Smooth muscle cell (in vitro differentiated cells): Measurements from ENCODE around the gene MRPS31. TPM values are rescaled to one million over a fixed set of nuclear protein-coding genes. Genes with fewer than 3 reads are reported as not detected.

ENCODE experiments used
- DNase-seq: peaks from one replicate; lab custom pipeline; 2025; ENCODE audit not compliant: unreplicated experiment; lab: John Stamatoyannopoulos, UW
- H2AFZ ChIP-seq: fragments of 200-600 bp; sonication (generic); 2 replicates; pipeline ENCODE4 v1.6.0; 2016; ENCODE audit warnings: antibody characterized with exemption, low read depth, mild to moderate bottlenecking
- H3F3A ChIP-seq: fragments of 200-600 bp; sonication (generic); 2 replicates; pipeline ENCODE4 v1.6.0; 2017; ENCODE audit warnings: antibody characterized with exemption, low read depth
- H3K27ac ChIP-seq: fragments of 200-600 bp; sonication (generic); 2 replicates; pipeline ENCODE4 v1.5.1; 2016; ENCODE audit warnings: low read depth, mild to moderate bottlenecking
- H3K27me3 ChIP-seq: fragments of 200-600 bp; sonication (generic); 2 replicates; pipeline ENCODE4 v1.6.1; 2016; ENCODE audit warnings: low read depth, mild to moderate bottlenecking
- H3K36me3 ChIP-seq: fragments of 200-600 bp; sonication (generic); 2 replicates; pipeline ENCODE4 v1.5.1; 2016; ENCODE audit warnings: low read depth
- H3K4me1 ChIP-seq: fragments of 200-600 bp; sonication (generic); 2 replicates; pipeline ENCODE4 v1.5.1; 2016; ENCODE audit warnings: low read depth
- H3K4me2 ChIP-seq: fragments of 200-600 bp; sonication (generic); 2 replicates; pipeline ENCODE4 v1.6.0; 2016; ENCODE audit warnings: mild to moderate bottlenecking
- H3K4me3 ChIP-seq: fragments of 200-600 bp; sonication (generic); 2 replicates; pipeline ENCODE4 v1.5.1; 2016; ENCODE audit warnings: mild to moderate bottlenecking
- H3K79me2 ChIP-seq: fragments of 200-600 bp; sonication (generic); 2 replicates; pipeline ENCODE4 v1.6.0; 2016; ENCODE audit warnings: low read depth, mild to moderate bottlenecking
- H3K9ac ChIP-seq: fragments of 200-600 bp; sonication (generic); 2 replicates; pipeline ENCODE4 v1.6.0; 2016; ENCODE audit warnings: low read depth
- H3K9me3 ChIP-seq: fragments of 200-600 bp; sonication (generic); replicated peaks from 2 replicates; pipeline ENCODE4 v1.5.1; 2016; ENCODE audit warnings: low read depth
- H4K20me1 ChIP-seq: fragments of 200-600 bp; sonication (generic); 2 replicates; pipeline ENCODE4 v1.6.0; 2016; ENCODE audit warnings: low read depth
- CTCF ChIP-seq: fragments of 200-600 bp; sonication (generic); IDR thresholded peaks from 2 replicates; pipeline ENCODE4 v1.5.1; 2017; ENCODE audit warnings: borderline replicate concordance, mild to moderate bottlenecking, antibody characterized with exemption; ENCODE audit not compliant: insufficient read depth, poor library complexity, severe bottlenecking
- WGBS: methylation state at CpG from one replicate; pipeline ENCODE4 v1.1.7; 2016; ENCODE audit warnings: low lambda C conversion rate; 5-methylcytosine and 5-hydroxymethylcytosine counted together
- polyA plus RNA-seq: library from polyadenylated mRNA; unstranded; fragments of >200 nt; fragmentation: Nextera tagmentation; extraction: Ambion mirVana; gene quantifications from 2 replicates; pipeline ENCODE4 v1.2.1, GENCODE V29; 2016
- total RNA-seq: library from RNA; depleted of rRNA; stranded (reverse); fragments of >200 nt; gene quantifications from 2 replicates; pipeline ENCODE4 v1.2.3, GENCODE V29; 2014

Gene MRPS31
- total and polyA plus RNA-seq, 2 experiments from 2014 or later = 23.9 to 34.9 TPM

DNA sequence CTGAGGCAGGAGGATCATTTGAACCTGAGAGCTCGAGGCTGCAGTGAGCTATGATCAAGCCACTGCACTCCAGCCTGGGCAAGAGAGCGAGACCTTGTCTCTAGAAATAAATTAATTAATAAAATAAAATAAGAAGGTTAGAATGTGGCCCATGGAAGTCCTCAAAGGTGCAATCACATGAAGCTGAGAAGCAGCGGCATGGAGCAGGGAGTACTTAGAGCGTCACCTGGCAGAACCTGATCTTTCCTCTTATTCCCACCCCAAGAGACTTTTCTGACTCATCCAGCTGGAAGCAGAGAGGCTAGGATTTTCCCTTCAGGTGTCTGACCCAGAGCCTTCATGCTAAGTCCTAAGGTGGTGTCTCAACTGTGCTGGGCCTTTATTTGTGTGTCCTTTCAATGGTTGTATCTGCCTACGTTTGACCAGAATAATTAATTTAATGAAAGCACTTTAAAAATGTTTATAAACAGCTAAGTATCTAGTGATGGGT, 8.9 kb upstream of the MRPS31 start:
- H4K20me1 ChIP-seq = no peaks in the 10 kb centered on the region
- H3F3A ChIP-seq = no peaks in the 10 kb centered on the region
- WGBS = 87% methylated on average over 5 of the region's 5 CpGs
- no peak overlapping the region for H3K4me2 ChIP-seq
- no peak overlapping the region for H3K9ac ChIP-seq
- no peaks in the 10 kb centered on the region for H3K36me3 ChIP-seq
- no peaks in the 10 kb centered on the region for H3K27me3 ChIP-seq
- H3K4me1 ChIP-seq = no peaks in the 10 kb centered on the region
- H3K27ac ChIP-seq = no peak overlapping the region
- H2AFZ ChIP-seq = no peak overlapping the region
- no peak for DNase-seq
- H3K4me3 ChIP-seq = no peak overlapping the region
- no peak for TF ChIP-seq CTCF
- H3K79me2 ChIP-seq = no peaks in the 10 kb centered on the region
- H3K9me3 ChIP-seq = no peaks in the 10 kb centered on the region

DNA sequence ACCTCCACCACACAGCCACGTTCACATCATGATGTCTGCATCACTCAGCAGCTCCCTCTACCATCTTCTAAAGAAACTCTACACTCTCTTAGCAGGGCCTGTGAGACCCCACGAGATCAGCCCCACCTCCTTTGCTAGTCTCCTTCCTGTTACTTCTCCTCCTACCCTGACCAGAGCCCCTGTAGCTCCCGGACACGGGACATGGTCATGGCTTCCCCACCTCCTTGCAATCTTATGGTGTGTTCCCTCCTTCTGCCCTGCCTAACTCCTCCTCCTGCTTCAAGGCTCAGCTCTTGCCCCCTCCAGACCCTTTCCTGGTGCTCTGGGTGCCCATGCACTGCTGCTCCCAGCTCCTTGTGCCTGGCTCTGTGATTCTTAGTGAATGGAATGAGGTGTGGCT, 8.1 kb upstream of the MRPS31 start:
- Histone ChIP-seq H3K27ac (no peak overlapping the region), H3K4me2 (no peak overlapping the region), H4K20me1 (no peaks in the 10 kb centered on the region), H3F3A (no peaks in the 10 kb centered on the region), H3K4me1 (no peaks in the 10 kb centered on the region), H2AFZ (no peak overlapping the region), H3K9ac (no peak overlapping the region), H3K27me3 (no peaks in the 10 kb centered on the region), H3K9me3 (no peaks in the 10 kb centered on the region), H3K4me3 (no peak overlapping the region), H3K36me3 (no peaks in the 10 kb centered on the region), H3K79me2 (no peaks in the 10 kb centered on the region)
- WGBS = 65% methylated on average over 4 of the region's 4 CpGs
- no peak for DNase-seq
- no peak for TF ChIP-seq CTCF

DNA sequence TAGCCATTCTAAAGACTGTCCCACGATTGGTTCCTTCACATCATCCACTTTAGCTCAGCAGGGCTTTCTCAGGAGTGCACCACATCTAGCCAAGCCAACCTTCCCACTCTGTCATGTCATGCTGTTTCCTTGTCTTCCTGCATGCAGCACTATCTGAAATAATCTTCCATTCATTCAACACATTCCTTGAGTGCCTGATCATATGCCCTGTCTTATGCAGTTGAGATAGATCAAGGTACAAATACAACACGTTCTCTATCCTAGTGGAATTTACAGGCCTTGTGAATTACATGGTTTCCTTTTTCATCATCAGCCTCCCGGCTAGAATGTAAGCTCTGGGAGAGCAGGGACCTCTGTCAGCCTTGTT, 6.8 kb upstream of the MRPS31 start:
- 53% methylated on average over 3 of the region's 3 CpGs for WGBS
- Histone ChIP-seq H3K9me3 (no peaks in the 10 kb centered on the region), H3K4me1 (no peaks in the 10 kb centered on the region), H3K9ac (no peak overlapping the region), H3K36me3 (no peaks in the 10 kb centered on the region), H3K4me2 (no peak overlapping the region), H3K79me2 (no peaks in the 10 kb centered on the region), H2AFZ (peak overlapping the region; percentile 18), H3F3A (no peaks in the 10 kb centered on the region), H4K20me1 (no peaks in the 10 kb centered on the region), H3K4me3 (no peak overlapping the region), H3K27me3 (no peaks in the 10 kb centered on the region), H3K27ac (no peak overlapping the region)
- no peak for DNase-seq
- TF ChIP-seq CTCF = no peak

- Histone ChIP-seq H3K4me3 (peak overlapping the region; percentile 39), H3K79me2 (no peaks in the 10 kb centered on the region), H3F3A (no peaks in the 10 kb centered on the region), H3K4me1 (no peaks in the 10 kb centered on the region), H3K4me2 (peak overlapping the region; percentile 80), H3K36me3 (no peaks in the 10 kb centered on the region), H3K27me3 (no peaks in the 10 kb centered on the region), H4K20me1 (no peaks in the 10 kb centered on the region), H3K9me3 (no peaks in the 10 kb centered on the region), H3K9ac (no peak overlapping the region), H2AFZ (peak overlapping the region; percentile 18), H3K27ac (no peak overlapping the region)
- WGBS = 19% methylated on average over 7 of the region's 7 CpGs
- DNase-seq = no peak
- peak; percentile 78 for TF ChIP-seq CTCF
These were observed 6.3 kb upstream of the MRPS31 start for GRCh38 chr13:40777166-40777808.
